ENCODE results near the gene UQCRH. TPM values are rescaled to one million over a fixed set of nuclear protein-coding genes. Genes with fewer than 3 reads are reported as not detected.
"Not testable (repeated sequence)": the region's sequence is repeated elsewhere in the genome, so short reads cannot be mapped to it uniquely, and the experiment has no call there.

Gene UQCRH
- total RNA-seq, 1 experiment from 2014 or later = 525 TPM

DNA sequence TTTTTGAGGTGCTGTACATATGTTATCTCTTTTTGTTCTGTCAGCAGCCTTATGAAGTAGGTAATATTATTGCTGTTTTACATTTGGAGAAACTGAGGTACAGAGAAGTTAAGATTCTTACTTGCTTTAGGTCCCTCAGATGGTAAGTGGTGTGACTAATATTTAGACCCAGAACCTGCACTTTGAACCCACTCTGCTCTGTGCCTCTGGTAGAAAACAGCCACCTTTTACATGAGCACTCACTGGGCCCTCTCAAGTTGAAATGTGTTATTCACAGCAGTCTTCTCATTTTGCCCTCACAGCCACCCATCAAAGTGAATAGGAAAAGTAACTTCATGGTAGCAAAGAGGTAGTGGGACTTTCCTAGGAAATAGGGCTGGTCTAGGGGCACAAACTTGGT is 41.8 kb downstream of the UQCRH start:
- H3K27me3 ChIP-seq (replicated peaks) = no peaks in the 10 kb centered on the region
- peaks cover 6% of the 10 kb centered on the region; the same call in 1 of the 2 replicates for H3K4me1 ChIP-seq (replicated peaks)
- H3K27ac ChIP-seq = no peak overlapping the region
- no peaks in the 10 kb centered on the region for H3K9me3 ChIP-seq (replicated peaks)
- DNase-seq (ENCODE audit: low read depth in 1 of 2, low spot score in 2 of 2) = no peak
- no peak overlapping the region for H3K4me3 ChIP-seq
- H3K36me3 ChIP-seq = peaks cover 68% of the 10 kb centered on the region

DNA sequence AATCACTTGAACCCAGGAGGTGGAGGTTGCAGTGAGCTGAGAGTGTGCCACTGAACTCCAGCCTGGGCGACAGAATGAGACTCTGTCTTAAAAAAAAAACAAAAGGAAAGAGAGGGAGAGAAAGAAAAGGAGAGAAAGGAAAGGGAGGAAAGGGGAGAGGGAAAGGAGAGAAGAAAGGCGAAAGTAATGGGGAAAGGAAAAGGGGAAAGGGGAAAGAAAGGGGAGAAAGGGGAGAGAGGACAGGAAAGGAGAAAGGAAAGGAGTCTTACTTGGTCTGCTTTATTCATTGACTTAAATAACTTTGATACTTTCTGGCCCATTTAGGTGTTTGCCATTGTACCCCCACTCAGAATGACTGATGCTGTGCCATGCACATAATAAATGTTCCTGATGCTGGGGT is 48.9 kb downstream of the UQCRH start:
- Histone ChIP-seq H3K4me1 (replicated peaks) (no peaks in the 10 kb centered on the region), H3K27ac (no peak overlapping the region), H3K27me3 (replicated peaks) (no peaks in the 10 kb centered on the region), H3K36me3 (peaks cover 68% of the 10 kb centered on the region), H3K4me3 (no peak overlapping the region), H3K9me3 (replicated peaks) (no peaks in the 10 kb centered on the region)
- DNase-seq (ENCODE audit: low read depth in 1 of 2, low spot score in 2 of 2) = no peak

DNA sequence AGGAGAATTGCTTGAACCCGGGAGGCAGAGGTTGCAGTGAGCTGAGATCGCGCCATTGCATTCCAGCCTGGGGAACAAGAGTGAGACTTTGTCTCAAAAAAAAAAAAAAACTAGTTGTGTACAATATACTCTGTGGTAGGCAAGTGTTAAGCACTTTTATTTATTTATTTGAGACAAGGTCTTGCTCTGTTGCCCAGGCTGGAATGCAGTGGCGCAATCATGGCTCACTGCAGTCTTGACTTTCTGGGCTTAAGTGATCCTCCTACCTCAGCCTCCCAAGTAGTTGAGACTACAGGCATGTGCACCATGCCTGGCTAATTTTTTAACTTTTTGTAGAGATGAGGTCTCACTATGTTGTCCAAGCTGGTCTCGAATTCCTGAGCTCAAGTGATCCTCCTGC is 52.4 kb downstream of the UQCRH start:
- H3K27ac ChIP-seq; H3K4me3 ChIP-seq; H3K4me1 ChIP-seq (replicated peaks); H3K27me3 ChIP-seq (replicated peaks); H3K9me3 ChIP-seq (replicated peaks); DNase-seq (ENCODE audit: low read depth in 1 of 2, low spot score in 2 of 2): not testable (repeated sequence)
- peaks cover 64% of the 10 kb centered on the region for H3K36me3 ChIP-seq

DNA sequence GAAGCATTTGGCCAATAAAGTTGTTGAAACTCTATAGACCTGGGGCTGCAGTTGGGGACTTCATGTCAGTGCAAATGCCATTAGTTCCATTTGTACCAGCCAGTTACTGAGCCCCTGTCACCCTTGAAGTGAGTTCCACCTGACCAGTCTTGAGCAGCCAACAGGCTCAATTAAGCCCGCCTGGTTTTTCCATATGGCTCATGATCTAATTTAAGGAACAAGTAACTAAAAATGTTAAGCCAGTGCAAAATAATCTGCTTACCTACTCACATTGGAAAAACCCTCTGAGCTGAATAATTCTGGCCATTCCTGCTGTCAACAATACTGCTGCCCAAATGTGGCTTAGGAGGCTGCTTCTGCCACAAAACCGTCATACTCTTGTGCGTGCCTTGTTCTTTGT is 58.7 kb downstream of the UQCRH start:
- Histone ChIP-seq H3K9me3 (replicated peaks) (no peaks in the 10 kb centered on the region), H3K27me3 (replicated peaks) (no peaks in the 10 kb centered on the region), H3K27ac (no peak overlapping the region), H3K4me3 (no peak overlapping the region), H3K4me1 (replicated peaks) (no peaks in the 10 kb centered on the region), H3K36me3 (peaks cover 70% of the 10 kb centered on the region)
- DNase-seq (ENCODE audit: low read depth in 1 of 2, low spot score in 2 of 2) = no peak

DNA sequence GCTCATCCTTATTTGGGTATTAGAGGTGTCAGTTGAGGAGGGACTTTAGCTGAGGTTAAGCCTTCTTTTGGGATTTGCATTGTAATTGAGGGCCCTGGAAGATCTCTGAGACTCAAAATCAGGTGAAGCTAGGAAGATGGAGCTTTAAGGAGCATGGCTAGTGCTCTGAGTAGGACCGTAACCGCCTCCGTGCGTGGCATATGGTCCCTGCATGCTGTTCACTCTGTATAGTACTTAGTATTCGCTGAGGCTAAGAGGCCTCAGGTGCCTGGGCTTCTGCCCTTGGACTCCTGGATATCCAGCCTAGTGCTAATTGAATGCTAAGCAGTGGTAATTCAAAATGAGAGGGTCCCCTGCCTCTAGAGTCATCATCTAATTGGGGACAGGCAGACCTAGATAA is 59.6 kb downstream of the UQCRH start:
- H3K9me3 ChIP-seq (replicated peaks) = no peaks in the 10 kb centered on the region
- H3K4me3 ChIP-seq = no peak overlapping the region
- H3K27me3 ChIP-seq (replicated peaks) = no peaks in the 10 kb centered on the region
- peaks cover 64% of the 10 kb centered on the region for H3K36me3 ChIP-seq
- no peak for DNase-seq (ENCODE audit: low read depth in 1 of 2, low spot score in 2 of 2)
- no peaks in the 10 kb centered on the region for H3K4me1 ChIP-seq (replicated peaks)
- H3K27ac ChIP-seq = no peak overlapping the region

DNA sequence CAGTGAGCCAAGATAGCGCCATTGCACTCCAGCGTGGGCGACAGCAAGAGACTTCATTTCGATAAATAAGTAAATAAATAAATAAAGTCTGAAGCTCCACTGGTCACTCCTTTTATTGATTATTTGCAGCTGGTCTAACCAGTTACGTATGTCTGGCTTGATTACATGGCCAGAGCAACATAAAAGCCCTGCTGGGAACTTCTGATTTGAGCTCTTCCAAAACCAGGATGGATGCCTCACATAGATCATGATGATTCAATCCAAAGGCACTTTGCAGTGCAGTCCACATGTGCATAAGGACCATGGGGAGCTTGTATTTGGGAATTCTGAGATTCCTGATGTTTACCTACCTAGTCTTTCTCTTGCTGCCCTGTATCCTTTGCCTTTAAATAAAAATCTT is 61.1 kb downstream of the UQCRH start:
- Histone ChIP-seq H3K9me3 (replicated peaks) (no peaks in the 10 kb centered on the region), H3K4me3 (no peak overlapping the region), H3K4me1 (replicated peaks) (no peaks in the 10 kb centered on the region), H3K27me3 (replicated peaks) (no peaks in the 10 kb centered on the region), H3K27ac (no peak overlapping the region), H3K36me3 (peaks cover 60% of the 10 kb centered on the region)
- DNase-seq (ENCODE audit: low read depth in 1 of 2, low spot score in 2 of 2) = no peak

DNA sequence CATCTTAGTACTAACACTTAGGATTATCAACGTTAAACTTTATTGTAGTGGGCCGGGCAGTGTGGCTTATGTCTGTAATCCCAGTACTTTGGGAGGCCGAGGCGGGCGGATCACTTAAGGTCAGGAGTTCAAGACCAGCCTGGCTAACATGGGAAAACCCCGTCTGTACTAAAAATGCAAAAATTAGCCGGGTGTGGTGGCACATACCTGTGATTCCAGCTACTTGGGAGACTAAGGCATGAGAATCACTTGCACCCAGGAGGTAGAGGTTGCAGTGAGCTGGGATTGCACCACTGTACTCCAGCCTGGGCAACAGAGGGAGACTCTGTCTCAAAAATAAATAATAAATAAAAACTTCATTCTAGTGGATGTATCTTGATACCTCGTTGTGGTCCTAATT is 62.3 kb downstream of the UQCRH start:
- H3K36me3 ChIP-seq = peaks cover 53% of the 10 kb centered on the region
- not testable (repeated sequence) for H3K27ac ChIP-seq; H3K9me3 ChIP-seq (replicated peaks); H3K4me3 ChIP-seq; DNase-seq (ENCODE audit: low read depth in 1 of 2, low spot score in 2 of 2); H3K27me3 ChIP-seq (replicated peaks); H3K4me1 ChIP-seq (replicated peaks)

Other genes with a start within 250 kb of the UQCRH start
- gene PIK3R3, start 171.1 kb upstream of the UQCRH start, total RNA-seq (2014; rRNA removed; shearing (Covaris generic)) = 12.4 and 15.2 TPM in 2 replicates
- not detected in 2 replicates for gene TSPAN1, start 128.6 kb upstream of the UQCRH start, total RNA-seq (2014; rRNA removed; shearing (Covaris generic))
- gene P3R3URF, start 127.2 kb upstream of the UQCRH start, total RNA-seq (2014; rRNA removed; shearing (Covaris generic)) = not detected in 2 replicates
- 106 and 109 TPM in 2 replicates for gene POMGNT1, start 105.3 kb upstream of the UQCRH start, total RNA-seq (2014; rRNA removed; shearing (Covaris generic))
- gene LURAP1, start 100.4 kb upstream of the UQCRH start, total RNA-seq (2014; rRNA removed; shearing (Covaris generic)) = 0.41 and 1.2 TPM in 2 replicates
- 10.3 and 10.4 TPM in 2 replicates for gene RAD54L, start 55.9 kb upstream of the UQCRH start, total RNA-seq (2014; rRNA removed; shearing (Covaris generic))
- 62.7 and 94.1 TPM in 2 replicates for gene LRRC41, start 82 bp upstream of the UQCRH start, total RNA-seq (2014; rRNA removed; shearing (Covaris generic))
- 14.0 and 14.9 TPM in 2 replicates for gene NSUN4, start 37.1 kb downstream of the UQCRH start, total RNA-seq (2014; rRNA removed; shearing (Covaris generic))
- gene FAAH, start 90.6 kb downstream of the UQCRH start, total RNA-seq (2014; rRNA removed; shearing (Covaris generic)) = 0.74 TPM in 1 of 2 replicates, not detected in the other
- gene DMBX1, start 186.1 kb downstream of the UQCRH start, total RNA-seq (2014; rRNA removed; shearing (Covaris generic)) = not detected in 2 replicates
- not detected in 2 replicates for gene KNCN, start 247.9 kb downstream of the UQCRH start, total RNA-seq (2014; rRNA removed; shearing (Covaris generic))

All from SJSA1 (cell line).